Measurements from ENCODE around the gene POLK. TPM values are rescaled to one million over a fixed set of nuclear protein-coding genes. Genes with fewer than 3 reads are reported as not detected.
"Not testable (repeated sequence)": the region's sequence is repeated elsewhere in the genome, so short reads cannot be mapped to it uniquely, and the experiment has no call there.

POLK gene
- total RNA-seq, 1 donor from 2014 or later: 41.4 TPM

DNA sequence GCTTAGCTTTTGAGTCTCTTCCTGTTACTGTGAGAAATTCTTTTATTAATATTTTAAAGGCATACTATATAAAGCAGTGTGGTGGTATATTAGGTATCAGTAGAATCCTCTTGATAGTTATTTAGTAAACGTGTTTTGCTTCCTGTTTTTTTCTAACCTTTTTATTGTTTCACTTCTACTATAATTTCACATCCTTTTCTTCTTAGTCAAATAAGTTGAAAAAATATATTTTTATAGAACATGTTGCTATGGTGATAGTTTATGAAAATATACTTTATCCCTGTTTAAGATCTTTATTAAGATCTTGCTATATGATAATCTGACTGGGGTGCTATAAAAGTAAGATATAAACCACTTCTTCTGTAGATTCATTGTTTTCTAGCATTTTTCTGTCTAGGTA, 2.1 kb downstream of the POLK start:
- no peak for DNase-seq (ENCODE audit: low spot score)
- no peaks in the 10 kb centered on the region for H3K9me3 Mint-ChIP-seq
- H3K4me1 Mint-ChIP-seq (ENCODE audit: low read depth): peaks cover 56% of the 10 kb centered on the region
- H3K27me3 Mint-ChIP-seq (ENCODE audit: low read depth): no peaks in the 10 kb centered on the region
- peaks cover 47% of the 10 kb centered on the region for H3K36me3 Mint-ChIP-seq (ENCODE audit: low read depth)
- intact Hi-C loops (cut with micrococcal nuclease): loop anchor here (5.0 to 10.0 kb wide), 2 partner anchors 203 to 749 kb away; partner anchors contain the start of genes GFM2, NSA2 and POC5
- peak overlapping the region; percentile 100 for H3K4me3 Mint-ChIP-seq (ENCODE audit: low read depth)
- no peak overlapping the region for H3K27ac Mint-ChIP-seq

GRCh38 chr5:75514323-75514722, 2.6 kb downstream of the POLK start:
- peaks cover 51% of the 10 kb centered on the region for H3K36me3 Mint-ChIP-seq (ENCODE audit: low read depth)
- H3K4me3 Mint-ChIP-seq (ENCODE audit: low read depth): no peak overlapping the region
- H3K4me1 Mint-ChIP-seq (ENCODE audit: low read depth): peaks cover 61% of the 10 kb centered on the region
- no peaks in the 10 kb centered on the region for H3K27me3 Mint-ChIP-seq (ENCODE audit: low read depth)
- intact Hi-C loops (cut with micrococcal nuclease): loop anchor here (5.0 to 10.0 kb wide), 2 partner anchors 203 to 750 kb away; partner anchors contain the start of genes GFM2, NSA2 and POC5
- DNase-seq (ENCODE audit: low spot score): no peak
- no peaks in the 10 kb centered on the region for H3K9me3 Mint-ChIP-seq
- H3K27ac Mint-ChIP-seq: no peak overlapping the region

- peaks cover 77% of the 10 kb centered on the region for H3K36me3 Mint-ChIP-seq (ENCODE audit: low read depth)
- peaks cover 28% of the 10 kb centered on the region for H3K9me3 Mint-ChIP-seq
- peaks cover 60% of the 10 kb centered on the region for H3K4me1 Mint-ChIP-seq (ENCODE audit: low read depth)
- intact Hi-C loops (cut with micrococcal nuclease): loop anchor here (10.0 kb wide), 1 partner anchor 755 kb away; the partner anchor contains the start of genes GFM2 and NSA2
- no peak for DNase-seq (ENCODE audit: low spot score)
- H3K27ac Mint-ChIP-seq: peak overlapping the region; percentile 34
- H3K27me3 Mint-ChIP-seq (ENCODE audit: low read depth): no peaks in the 10 kb centered on the region
- H3K4me3 Mint-ChIP-seq (ENCODE audit: low read depth): peak overlapping the region; percentile 0
Measured at GRCh38 chr5:75519761-75520160, 8.1 kb downstream of the POLK start.

DNA sequence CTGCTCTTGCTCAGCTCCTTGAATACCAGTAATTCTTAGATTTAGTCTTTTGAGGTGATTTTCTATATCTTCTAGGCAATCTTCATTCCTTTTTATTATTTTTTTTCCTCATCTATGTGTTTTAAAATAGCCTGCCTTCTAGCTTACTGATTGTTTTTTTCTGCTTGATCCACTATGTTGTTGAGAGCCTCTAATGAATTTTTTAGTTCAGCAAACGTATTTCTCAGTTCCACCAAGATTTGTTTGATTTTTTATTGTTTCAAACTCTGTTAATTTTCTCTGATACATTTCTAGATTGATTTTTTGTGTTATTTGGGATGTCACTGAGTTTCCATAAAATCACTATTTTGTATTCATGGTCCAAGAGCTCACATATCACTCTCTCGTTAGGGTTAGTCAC, 9.5 kb downstream of the POLK start:
- Mint-ChIP-seq H3K27me3 (ENCODE audit: low read depth) (no peaks in the 10 kb centered on the region), H3K36me3 (ENCODE audit: low read depth) (peaks cover 73% of the 10 kb centered on the region), H3K27ac (no peak overlapping the region), H3K4me1 (ENCODE audit: low read depth) (peaks cover 67% of the 10 kb centered on the region), H3K4me3 (ENCODE audit: low read depth) (no peak overlapping the region), H3K9me3 (peaks cover 28% of the 10 kb centered on the region)
- no peak for DNase-seq (ENCODE audit: low spot score)
- intact Hi-C loops (cut with micrococcal nuclease): no loop called here

GRCh38 chr5:75522025-75522424, 10.3 kb downstream of the POLK start:
- no peaks in the 10 kb centered on the region for H3K27me3 Mint-ChIP-seq (ENCODE audit: low read depth)
- peaks cover 28% of the 10 kb centered on the region for H3K9me3 Mint-ChIP-seq
- H3K4me1 Mint-ChIP-seq (ENCODE audit: low read depth): peaks cover 64% of the 10 kb centered on the region
- H3K4me3 Mint-ChIP-seq (ENCODE audit: low read depth): no peak overlapping the region
- H3K27ac Mint-ChIP-seq: no peak overlapping the region
- intact Hi-C loops (cut with micrococcal nuclease): no loop called here
- DNase-seq (ENCODE audit: low spot score): no peak
- H3K36me3 Mint-ChIP-seq (ENCODE audit: low read depth): peaks cover 68% of the 10 kb centered on the region

- DNase-seq (ENCODE audit: low spot score): no peak
- H3K4me3 Mint-ChIP-seq (ENCODE audit: low read depth): no peak overlapping the region
- intact Hi-C loops (cut with micrococcal nuclease): no loop called here
- no peaks in the 10 kb centered on the region for H3K27me3 Mint-ChIP-seq (ENCODE audit: low read depth)
- peaks cover 28% of the 10 kb centered on the region for H3K9me3 Mint-ChIP-seq
- H3K27ac Mint-ChIP-seq: no peak overlapping the region
- peaks cover 59% of the 10 kb centered on the region for H3K4me1 Mint-ChIP-seq (ENCODE audit: low read depth)
- H3K36me3 Mint-ChIP-seq (ENCODE audit: low read depth): peaks cover 63% of the 10 kb centered on the region
Measured at GRCh38 chr5:75522542-75522941, 10.9 kb downstream of the POLK start.

DNA sequence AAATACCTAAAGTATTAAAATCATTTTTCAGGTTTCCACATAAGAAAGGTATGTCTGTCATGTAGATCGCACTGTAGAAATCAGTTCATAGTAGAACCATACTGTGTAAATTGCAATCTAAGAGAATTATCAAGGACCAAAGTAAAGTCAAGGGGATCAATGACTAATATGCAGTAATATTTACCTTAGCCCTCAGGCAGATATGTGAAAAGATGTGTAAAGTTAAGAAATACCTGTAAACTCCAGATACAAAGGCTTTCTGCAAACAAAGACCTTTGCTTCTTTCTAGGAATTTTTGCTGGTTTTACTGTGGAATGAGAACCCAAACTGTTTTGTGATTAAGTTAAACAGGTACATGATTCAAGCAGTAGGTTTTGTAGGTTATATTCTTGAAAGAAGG, 11.6 kb downstream of the POLK start:
- peaks cover 52% of the 10 kb centered on the region for H3K4me1 Mint-ChIP-seq (ENCODE audit: low read depth)
- H3K4me3 Mint-ChIP-seq (ENCODE audit: low read depth): no peak overlapping the region
- intact Hi-C loops (cut with micrococcal nuclease): no loop called here
- no peak for DNase-seq (ENCODE audit: low spot score)
- peaks cover 58% of the 10 kb centered on the region for H3K36me3 Mint-ChIP-seq (ENCODE audit: low read depth)
- H3K9me3 Mint-ChIP-seq: peaks cover 28% of the 10 kb centered on the region
- no peak overlapping the region for H3K27ac Mint-ChIP-seq
- no peaks in the 10 kb centered on the region for H3K27me3 Mint-ChIP-seq (ENCODE audit: low read depth)

DNA sequence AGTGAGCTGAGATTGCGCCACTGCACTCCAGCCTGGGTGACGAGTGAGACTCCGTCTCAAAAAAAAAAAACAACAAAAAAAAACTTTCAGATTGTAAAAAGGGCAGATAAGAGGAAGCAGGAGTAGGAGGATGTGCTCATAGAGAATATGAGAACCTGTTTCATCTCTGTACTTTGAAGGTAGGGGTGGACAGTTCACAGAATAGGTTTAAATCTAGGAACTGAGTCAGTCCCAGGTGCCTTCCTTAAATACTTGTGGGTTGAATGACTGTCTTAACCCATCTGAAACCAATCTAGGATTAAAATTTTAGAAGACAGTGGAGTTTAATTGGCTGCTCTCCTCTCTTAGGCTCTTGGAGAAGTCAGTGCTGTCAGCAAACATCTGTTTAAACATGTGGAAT, 12.4 kb downstream of the POLK start:
- peak overlapping the region; percentile 18 for H3K27ac Mint-ChIP-seq
- H3K27me3 Mint-ChIP-seq (ENCODE audit: low read depth): no peaks in the 10 kb centered on the region
- intact Hi-C loops (cut with micrococcal nuclease): loop anchor here (1.0 kb wide), 1 partner anchor 43 kb away; no protein-coding TSS in a partner anchor
- H3K4me1 Mint-ChIP-seq (ENCODE audit: low read depth): peaks cover 47% of the 10 kb centered on the region
- no peak overlapping the region for H3K4me3 Mint-ChIP-seq (ENCODE audit: low read depth)
- H3K36me3 Mint-ChIP-seq (ENCODE audit: low read depth): peaks cover 53% of the 10 kb centered on the region
- H3K9me3 Mint-ChIP-seq: peaks cover 28% of the 10 kb centered on the region
- DNase-seq (ENCODE audit: low spot score): no peak

DNA sequence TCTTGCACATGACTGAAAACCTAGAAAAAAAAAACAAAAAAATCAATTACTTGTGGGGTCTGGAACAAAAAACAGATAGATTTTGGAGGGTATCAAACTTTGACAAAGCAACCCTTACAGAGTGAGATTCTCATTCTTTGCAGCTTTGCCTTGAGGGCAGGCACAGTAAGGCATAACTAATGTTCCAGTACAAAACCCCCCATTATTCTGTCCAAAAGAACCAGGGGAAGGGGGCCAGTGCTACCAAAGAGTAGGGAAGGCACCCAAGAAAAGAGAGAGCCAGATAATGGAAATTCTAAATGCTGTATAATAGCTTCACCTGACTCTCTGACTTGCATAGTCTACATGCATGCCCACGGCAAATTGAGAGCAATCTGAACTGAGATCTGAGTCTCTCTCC, 12.9 kb downstream of the POLK start:
- Mint-ChIP-seq H3K4me3 (ENCODE audit: low read depth) (no peak overlapping the region), H3K36me3 (ENCODE audit: low read depth) (peaks cover 51% of the 10 kb centered on the region), H3K27me3 (ENCODE audit: low read depth) (no peaks in the 10 kb centered on the region), H3K27ac (peak overlapping the region; percentile 25), H3K4me1 (ENCODE audit: low read depth) (peaks cover 42% of the 10 kb centered on the region), H3K9me3 (peaks cover 25% of the 10 kb centered on the region)
- intact Hi-C loops (cut with micrococcal nuclease): loop anchor here (1.0 kb wide), 1 partner anchor 43 kb away; no protein-coding TSS in a partner anchor
- no peak for DNase-seq (ENCODE audit: low spot score)

DNA sequence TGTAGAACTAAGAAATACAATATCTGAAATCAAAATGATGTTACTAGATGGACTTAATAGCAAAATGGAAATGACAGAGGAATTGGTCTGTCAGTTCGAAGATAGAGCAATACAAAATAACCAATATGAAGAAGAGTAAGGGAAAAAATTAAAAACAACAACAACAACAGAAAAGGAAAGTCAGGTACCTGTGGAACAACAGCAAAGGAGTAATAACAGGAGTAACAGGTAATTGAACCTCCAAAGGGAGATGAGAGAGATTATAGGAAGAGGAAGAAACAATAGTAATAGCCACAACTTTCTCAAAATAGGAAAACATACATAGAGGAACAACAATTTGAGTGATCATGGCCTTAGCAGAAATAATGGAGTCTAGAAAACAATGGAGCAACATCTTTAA, 13.7 kb downstream of the POLK start:
- peaks cover 37% of the 10 kb centered on the region for H3K4me1 Mint-ChIP-seq (ENCODE audit: low read depth)
- intact Hi-C loops (cut with micrococcal nuclease): no loop called here
- peak overlapping the region; percentile 5 for H3K27ac Mint-ChIP-seq
- DNase-seq (ENCODE audit: low spot score): no peak
- H3K27me3 Mint-ChIP-seq (ENCODE audit: low read depth): no peaks in the 10 kb centered on the region
- H3K4me3 Mint-ChIP-seq (ENCODE audit: low read depth): no peak overlapping the region
- H3K9me3 Mint-ChIP-seq: peaks cover 19% of the 10 kb centered on the region
- H3K36me3 Mint-ChIP-seq (ENCODE audit: low read depth): peaks cover 44% of the 10 kb centered on the region

- peaks cover 37% of the 10 kb centered on the region for H3K4me1 Mint-ChIP-seq (ENCODE audit: low read depth)
- H3K4me3 Mint-ChIP-seq (ENCODE audit: low read depth): no peak overlapping the region
- intact Hi-C loops (cut with micrococcal nuclease): no loop called here
Measured at GRCh38 chr5:75526070-75526469, 14.4 kb downstream of the POLK start.

GRCh38 chr5:75529185-75529584, 17.5 kb downstream of the POLK start:
- peaks cover 40% of the 10 kb centered on the region for H3K36me3 Mint-ChIP-seq (ENCODE audit: low read depth)
- H3K9me3 Mint-ChIP-seq: peaks cover 22% of the 10 kb centered on the region
- no peaks in the 10 kb centered on the region for H3K27me3 Mint-ChIP-seq (ENCODE audit: low read depth)
- DNase-seq (ENCODE audit: low spot score): no peak
- peak overlapping the region; percentile 55 for H3K27ac Mint-ChIP-seq
- no peak overlapping the region for H3K4me3 Mint-ChIP-seq (ENCODE audit: low read depth)
- intact Hi-C loops (cut with micrococcal nuclease): no loop called here
- H3K4me1 Mint-ChIP-seq (ENCODE audit: low read depth): peaks cover 21% of the 10 kb centered on the region

More at GRCh38 chr5:75526070-75526469, 14.4 kb downstream of the POLK start:
- H3K27ac Mint-ChIP-seq: no peak overlapping the region
- no peak for DNase-seq (ENCODE audit: low spot score)
- peaks cover 13% of the 10 kb centered on the region for H3K9me3 Mint-ChIP-seq
- peaks cover 37% of the 10 kb centered on the region for H3K36me3 Mint-ChIP-seq (ENCODE audit: low read depth)
- no peaks in the 10 kb centered on the region for H3K27me3 Mint-ChIP-seq (ENCODE audit: low read depth)

GRCh38 chr5:75532190-75532589, 20.5 kb downstream of the POLK start:
- H3K36me3 Mint-ChIP-seq (ENCODE audit: low read depth): peaks cover 54% of the 10 kb centered on the region

GRCh38 chr5:75533716-75534115, 22.0 kb downstream of the POLK start:
- H3K27ac Mint-ChIP-seq; H3K27me3 Mint-ChIP-seq (ENCODE audit: low read depth); intact Hi-C loops (cut with micrococcal nuclease); DNase-seq (ENCODE audit: low spot score); H3K4me3 Mint-ChIP-seq (ENCODE audit: low read depth): not testable (repeated sequence)
- Mint-ChIP-seq H3K9me3 (peaks cover 40% of the 10 kb centered on the region), H3K4me1 (ENCODE audit: low read depth) (peaks cover 13% of the 10 kb centered on the region), H3K36me3 (ENCODE audit: low read depth) (peaks cover 56% of the 10 kb centered on the region)

More at GRCh38 chr5:75532190-75532589, 20.5 kb downstream of the POLK start:
- no peak overlapping the region for H3K27ac Mint-ChIP-seq
- H3K9me3 Mint-ChIP-seq: peaks cover 40% of the 10 kb centered on the region
- peaks cover 10% of the 10 kb centered on the region for H3K4me1 Mint-ChIP-seq (ENCODE audit: low read depth)
- H3K4me3 Mint-ChIP-seq (ENCODE audit: low read depth): no peak overlapping the region
- intact Hi-C loops (cut with micrococcal nuclease): no loop called here
- no peak for DNase-seq (ENCODE audit: low spot score)
- H3K27me3 Mint-ChIP-seq (ENCODE audit: low read depth): no peaks in the 10 kb centered on the region

All from activated T-helper 2 cell treated with anti-CD3 and anti-CD28 coated beads, Interferon-gamma antibody, Interleukin-2, Interleukin-4, amounts not matched to agents 10 μg/mL and 5 μg/mL and 100 μg/mL, durations not matched to agents 14 hours and 24 hours and 36 hours (primary cell).